Measurements from ENCODE around the gene ITGA7.

The ITGA7 gene

GRCh38 chr12:55699471-55700055 lies 8.1 kb downstream of the ITGA7 start:
- no peak for DNase-seq

- DNase-seq = no peak
Measured at GRCh38 chr12:55698965-55699364, 8.7 kb downstream of the ITGA7 start.

- no peak for DNase-seq
Measured at GRCh38 chr12:55698241-55698955, 9.3 kb downstream of the ITGA7 start.

- no peak for DNase-seq
Measured at GRCh38 chr12:55697686-55698085, 10.0 kb downstream of the ITGA7 start.

- DNase-seq = no peak
Measured at GRCh38 chr12:55696796-55697462, 10.8 kb downstream of the ITGA7 start.

- DNase-seq = no peak
Measured at GRCh38 chr12:55696141-55696540, 11.6 kb downstream of the ITGA7 start.

- DNase-seq = no peak
Measured at GRCh38 chr12:55695349-55695748, 12.4 kb downstream of the ITGA7 start.

GRCh38 chr12:55694651-55695050 lies 13.1 kb downstream of the ITGA7 start:
- no peak for DNase-seq

- DNase-seq = no peak
Measured at GRCh38 chr12:55694188-55694515, 13.6 kb downstream of the ITGA7 start.

GRCh38 chr12:55693323-55694187 lies 14.1 kb downstream of the ITGA7 start:
- no peak for DNase-seq

- no peak for DNase-seq
Measured at GRCh38 chr12:55692631-55693322, 14.9 kb downstream of the ITGA7 start.

GRCh38 chr12:55688716-55689655 lies 18.7 kb downstream of the ITGA7 start:
- DNase-seq = no peak

- DNase-seq = peak; percentile 60
Measured at GRCh38 chr12:55687746-55688145, 20.0 kb downstream of the ITGA7 start.

- no peak for DNase-seq
Measured at GRCh38 chr12:55686366-55687010, 21.2 kb downstream of the ITGA7 start.

- DNase-seq = no peak
Measured at GRCh38 chr12:55685671-55686070, 22.0 kb downstream of the ITGA7 start.

- no peak for DNase-seq
Measured at GRCh38 chr12:55684761-55685370, 22.8 kb downstream of the ITGA7 start.

- DNase-seq = no peak
Measured at GRCh38 chr12:55683676-55684075, 24.0 kb downstream of the ITGA7 start.

GRCh38 chr12:55682087-55682796 lies 25.5 kb downstream of the ITGA7 start:
- DNase-seq = no peak

- DNase-seq = peak; percentile 10
Measured at GRCh38 chr12:55681142-55682077, 26.3 kb downstream of the ITGA7 start.
